RWPE2 (cell line): ENCODE results near the gene RNF208.
A peak's percentile ranks its signal among the peaks of the same experiment; 100 is the strongest.

Experiments
- ATAC-seq: fragments of 200-7000 bp; cut with Tn5 transposase; 3 replicates; pipeline ENCODE4 v1.9.1; 2021; ENCODE audit warnings: low read depth
- DNase-seq: peaks from one replicate; pipeline ENCODE4 v3.0.0-alpha.2; 2020; ENCODE audit warnings: low spot score
- H3K27ac ChIP-seq: fragments of 450-650 bp; 2 replicates; pipeline ENCODE4 v1.5.1; 2017; ENCODE audit warnings: mild to moderate bottlenecking; ENCODE audit not compliant: poor library complexity, severe bottlenecking
- H3K27me3 ChIP-seq: fragments of 250-450 bp; sonication (Bioruptor Pico); 2 replicates; pipeline ENCODE4 v1.5.1; 2021; ENCODE audit warnings: mild to moderate bottlenecking, moderate library complexity; ENCODE audit not compliant: insufficient read depth, poor library complexity, severe bottlenecking
- H3K36me3 ChIP-seq: fragments of 250-450 bp; sonication (Bioruptor Pico); 2 replicates; pipeline ENCODE4 v1.5.1; 2020; ENCODE audit warnings: low read depth, mild to moderate bottlenecking, moderate library complexity
- H3K4me1 ChIP-seq: fragments of 250-450 bp; sonication (Bioruptor Pico); 2 replicates; pipeline ENCODE4 v1.5.1; 2021; ENCODE audit warnings: mild to moderate bottlenecking, moderate library complexity; ENCODE audit not compliant: insufficient read depth, poor library complexity, severe bottlenecking
- H3K4me3 ChIP-seq: fragments of 250-450 bp; sonication (Bioruptor Pico); 2 replicates; pipeline ENCODE4 v1.5.1; 2021; ENCODE audit warnings: mild to moderate bottlenecking, moderate library complexity; ENCODE audit not compliant: severe bottlenecking
- H3K9me3 ChIP-seq: fragments of 250-450 bp; sonication (Bioruptor Pico); 2 replicates; pipeline ENCODE4 v1.5.1; 2021; ENCODE audit warnings: mild to moderate bottlenecking, moderate library complexity; ENCODE audit not compliant: severe bottlenecking
- CTCF ChIP-seq: fragments of 450-650 bp; IDR thresholded peaks from one replicate; pipeline ENCODE4 v1.5.1; 2017; ENCODE audit warnings: mild to moderate bottlenecking, moderate library complexity; ENCODE audit not compliant: poor library complexity, severe bottlenecking

RNF208 gene

DNA sequence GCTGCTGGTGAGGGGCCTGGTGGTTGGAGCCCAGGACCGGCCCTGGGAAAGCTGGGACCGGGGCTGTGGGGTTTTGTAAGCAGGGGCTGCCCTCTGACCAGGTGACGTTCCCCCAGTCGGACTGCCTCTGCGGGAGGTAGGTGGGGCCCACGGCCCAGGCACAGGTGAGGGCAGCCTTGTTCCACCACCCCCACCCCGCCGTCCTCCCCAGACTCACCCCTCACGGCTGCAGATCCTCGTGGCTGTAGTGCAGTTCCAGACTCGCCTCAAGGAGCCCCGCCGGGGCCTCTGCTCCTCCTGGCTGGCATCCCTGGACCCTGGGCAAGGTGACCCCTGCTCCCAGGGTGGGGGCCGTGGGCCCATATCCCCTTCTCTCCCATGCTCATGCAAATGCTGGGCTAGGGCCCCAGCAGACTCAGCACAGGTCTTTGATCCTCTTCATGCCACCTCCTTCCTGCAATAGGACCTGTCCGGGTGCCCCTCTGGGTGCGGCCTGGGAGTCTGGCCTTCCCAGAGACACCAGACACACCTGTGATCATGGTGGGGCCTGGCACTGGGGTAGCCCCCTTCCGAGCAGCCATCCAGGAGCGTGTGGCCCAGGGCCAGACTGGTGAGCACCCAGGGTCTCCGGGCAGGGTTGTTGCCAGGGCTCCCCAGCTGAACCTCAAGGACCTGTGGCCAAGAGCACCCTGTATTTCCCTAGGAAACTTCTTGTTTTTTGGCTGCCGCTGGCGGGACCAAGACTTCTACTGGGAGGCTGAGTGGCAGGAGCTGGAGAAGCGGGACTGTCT lies 6.6 kb downstream of the RNF208 start:
- no peak for TF ChIP-seq CTCF
- Histone ChIP-seq H3K4me1 (peaks cover 5% of the 10 kb centered on the region), H3K4me3 (no peak overlapping the region), H3K36me3 (peaks cover 4% of the 10 kb centered on the region; the same call in 1 of the 2 replicates), H3K9me3 (no peaks in the 10 kb centered on the region), H3K27ac (no peak overlapping the region), H3K27me3 (no peaks in the 10 kb centered on the region)
- no peak for DNase-seq
- ATAC-seq: no peak

GRCh38 chr9:137214620-137215019 lies 7.4 kb downstream of the RNF208 start:
- ATAC-seq (no peak), DNase-seq (no peak)
- Histone ChIP-seq H3K9me3 (no peaks in the 10 kb centered on the region), H3K27ac (no peak overlapping the region), H3K4me3 (no peak overlapping the region), H3K27me3 (no peaks in the 10 kb centered on the region), H3K36me3 (peaks cover 6% of the 10 kb centered on the region; the same call in 1 of the 2 replicates), H3K4me1 (peaks cover 5% of the 10 kb centered on the region)
- TF ChIP-seq CTCF: no peak

GRCh38 chr9:137213160-137214060 lies 8.6 kb downstream of the RNF208 start:
- Histone ChIP-seq H3K27me3 (no peaks in the 10 kb centered on the region), H3K9me3 (no peaks in the 10 kb centered on the region), H3K4me3 (no peak overlapping the region), H3K36me3 (peaks cover 7% of the 10 kb centered on the region; the same call in 1 of the 2 replicates), H3K27ac (no peak overlapping the region), H3K4me1 (no peaks in the 10 kb centered on the region)
- peak; percentile 20 for TF ChIP-seq CTCF
- ATAC-seq: no peak
- DNase-seq: no peak

- no peak for TF ChIP-seq CTCF
- no peaks in the 10 kb centered on the region for H3K4me1 ChIP-seq
- ATAC-seq (no peak), DNase-seq (no peak)
- H3K9me3 ChIP-seq: no peaks in the 10 kb centered on the region
- no peak overlapping the region for H3K27ac ChIP-seq
- H3K27me3 ChIP-seq: no peaks in the 10 kb centered on the region
- no peak overlapping the region for H3K4me3 ChIP-seq
- H3K36me3 ChIP-seq: peaks cover 10% of the 10 kb centered on the region; the same call in 1 of the 2 replicates
Measured at GRCh38 chr9:137212520-137212919, 9.5 kb downstream of the RNF208 start.
